Keratinocyte (primary cell): Measurements from ENCODE around the gene CDC42EP5. TPM values are rescaled to one million over a fixed set of nuclear protein-coding genes. Genes with fewer than 3 reads are reported as not detected.

Experiments used
- DNase-seq: peaks from one replicate; pipeline ENCODE4 v3.0.0-alpha.2; 2011; ENCODE audit warnings: low read depth, missing footprints, low spot score
- FAIRE-seq: peaks from 2 replicates; lab custom pipeline; 2011; peaks lifted over from hg19 to GRCh38; lab: Jason Lieb, UNC
- H2AFZ ChIP-seq: 2 replicates; pipeline ENCODE4 v1.6.0; 2012; ENCODE audit warnings: low read length, control low read depth, inconsistent platforms; ENCODE audit not compliant: control insufficient read depth
- H3K27ac ChIP-seq: 2 replicates; pipeline ENCODE4 v1.5.1; 2011; ENCODE audit warnings: low read length; ENCODE audit not compliant: control insufficient read depth, insufficient read depth
- H3K27me3 ChIP-seq: 3 replicates; pipeline ENCODE4 v1.6.0; 2011; ENCODE audit warnings: low read length; ENCODE audit not compliant: control insufficient read depth, insufficient read depth; ENCODE audit errors: extremely low read depth
- H3K36me3 ChIP-seq, 2 experiments: 2 replicates in 1 of 2; 3 replicates in 1 of 2; pipeline ENCODE4 v1.5.1; 2011; ENCODE audit warnings: low read length in 2 of 2, mild to moderate bottlenecking in 1 of 2; ENCODE audit not compliant: control insufficient read depth in 2 of 2, insufficient read depth in 2 of 2; ENCODE audit errors: extremely low read depth in 1 of 2
- H3K4me1 ChIP-seq: 3 replicates; pipeline ENCODE4 v1.5.1; 2011; ENCODE audit warnings: low read length; ENCODE audit not compliant: control insufficient read depth, insufficient read depth; ENCODE audit errors: extremely low read depth
- H3K4me2 ChIP-seq: 3 replicates; pipeline ENCODE4 v1.6.0; 2011; ENCODE audit warnings: low read depth, low read length; ENCODE audit not compliant: control insufficient read depth, insufficient read depth; ENCODE audit errors: extremely low read depth
- H3K4me3 ChIP-seq, 3 experiments: fragments of 200-600 bp in 1 of 3; sonication (generic) in 1 of 3; 2 replicates in 2 of 3; 3 replicates in 1 of 3; pipeline ENCODE4 v1.5.1; 2011 to 2016; ENCODE audit warnings: low read length in 3 of 3, mild to moderate bottlenecking in 3 of 3, control low read depth in 2 of 3, inconsistent platforms in 1 of 3, low read depth in 1 of 3, mixed read lengths in 1 of 3, mixed run types in 1 of 3, moderate library complexity in 1 of 3; ENCODE audit not compliant: control insufficient read depth in 2 of 3, insufficient read depth in 2 of 3; ENCODE audit errors: extremely low read depth in 1 of 3
- H3K79me2 ChIP-seq: 2 replicates; pipeline ENCODE4 v1.6.0; 2012; ENCODE audit warnings: low read length; ENCODE audit not compliant: control insufficient read depth, insufficient read depth
- H3K9ac ChIP-seq: 3 replicates; pipeline ENCODE4 v1.6.0; 2011; ENCODE audit warnings: low read length; ENCODE audit not compliant: control insufficient read depth, insufficient read depth; ENCODE audit errors: extremely low read depth
- H3K9me1 ChIP-seq: 3 replicates; pipeline ENCODE4 v1.6.0; 2011; ENCODE audit warnings: low read length; ENCODE audit not compliant: control insufficient read depth, insufficient read depth; ENCODE audit errors: extremely low read depth
- H3K9me3 ChIP-seq: 2 replicates; pipeline ENCODE4 v1.5.1; 2012; ENCODE audit warnings: low read depth, low read length; ENCODE audit not compliant: control insufficient read depth
- H4K20me1 ChIP-seq: 3 replicates; pipeline ENCODE4 v1.6.0; 2011; ENCODE audit warnings: low read length; ENCODE audit not compliant: control insufficient read depth, insufficient read depth; ENCODE audit errors: extremely low read depth
- CTCF ChIP-seq, 3 experiments: IDR thresholded peaks in 1 of 3; conservative IDR thresholded peaks in 1 of 3; optimal IDR thresholded peaks in 1 of 3; 2 replicates in 2 of 3; 3 replicates in 1 of 3; pipeline versions ENCODE3 to v1.5.1; 2011; ENCODE audit warnings: low read length in 3 of 3, mild to moderate bottlenecking in 3 of 3, moderate library complexity in 2 of 3, control low read depth in 1 of 3, inconsistent platforms in 1 of 3; ENCODE audit not compliant: insufficient read depth in 2 of 3; ENCODE audit errors: extremely low read depth in 1 of 3
- EZH2 ChIP-seq: IDR thresholded peaks from one replicate; pipeline ENCODE4 v1.6.1; 2012; ENCODE audit warnings: inconsistent platforms, mild to moderate bottlenecking, low read length, moderate library complexity
- dilution Hi-C: fragments of 300-500 bp; cut with MboI; formaldehyde crosslinking; loops from one replicate; pipeline ENCODE4 v1.7.0; 2020; ENCODE audit warnings: low sequenced_read_pairs; ENCODE audit not compliant: extremely low pct_ligation_motif_present
- polyA plus RNA-seq, 5 experiments: library from polyadenylated mRNA; depleted of rRNA in 3 of 5; stranded (reverse) in 3 of 5; stranded (forward) in 1 of 5; unstranded in 1 of 5; fragments of >200 nt; gene quantifications; 1 replicate in 1 of 5; 2 replicates in 3 of 5; 3 replicates in 1 of 5; pipeline versions ENCODE4 v1.2.1 to v1.2.3, GENCODE V29; 2011 to 2012; ENCODE audit warnings: missing spikeins in 2 of 5, low read depth in 1 of 5, low replicate concordance in 1 of 5

The CDC42EP5 gene
- polyA plus RNA-seq, 1 donor (not counting 4 experiments of a cell fraction or from before 2014, with no cell fraction given) = 8.6 TPM

- no peak overlapping the region for H3K9ac ChIP-seq
- no peaks in the 10 kb centered on the region for H3K36me3 ChIP-seq
- H3K4me1 ChIP-seq = no peaks in the 10 kb centered on the region
- H4K20me1 ChIP-seq = no peaks in the 10 kb centered on the region
- no peaks in the 10 kb centered on the region for H3K9me1 ChIP-seq
- no peak overlapping the region for H3K27ac ChIP-seq
- TF ChIP-seq EZH2 = no peak
- TF ChIP-seq CTCF (optimal IDR thresholded peaks at IDR 0.05 in 1 of 3, IDR thresholded peaks at IDR 0.05 in 1 of 3, conservative IDR thresholded peaks at IDR 0.05 in 1 of 3; ENCODE audit: extremely low read depth in 1 of 3, insufficient read depth in 2 of 3, low read length in 3 of 3) = no peak
- H3K4me3 ChIP-seq = no peak overlapping the region
- H3K79me2 ChIP-seq = no peaks in the 10 kb centered on the region
- DNase-seq = no peak
- peaks cover 3% of the 10 kb centered on the region for H3K9me3 ChIP-seq
- no peak overlapping the region for H2AFZ ChIP-seq
- H3K27me3 ChIP-seq = peaks cover 56% of the 10 kb centered on the region
- dilution Hi-C loops = no loop called here
- FAIRE-seq = no peak
- no peak overlapping the region for H3K4me2 ChIP-seq
These were observed 56.2 kb downstream of the CDC42EP5 start for GRCh38 chr19:54416695-54417491.

- Histone ChIP-seq H3K36me3 (no peaks in the 10 kb centered on the region), H3K9me3 (peaks cover 3% of the 10 kb centered on the region), H3K9ac (no peak overlapping the region), H3K27me3 (peaks cover 50% of the 10 kb centered on the region), H3K4me1 (no peaks in the 10 kb centered on the region), H4K20me1 (no peaks in the 10 kb centered on the region), H2AFZ (no peak overlapping the region), H3K27ac (no peak overlapping the region), H3K4me3 (no peak overlapping the region), H3K79me2 (no peaks in the 10 kb centered on the region), H3K9me1 (no peaks in the 10 kb centered on the region), H3K4me2 (no peak overlapping the region)
- dilution Hi-C loops = no loop called here
- DNase-seq (no peak), FAIRE-seq (no peak)
- TF ChIP-seq EZH2 = peak; percentile 73
- TF ChIP-seq CTCF (optimal IDR thresholded peaks at IDR 0.05 in 1 of 3, IDR thresholded peaks at IDR 0.05 in 1 of 3, conservative IDR thresholded peaks at IDR 0.05 in 1 of 3; ENCODE audit: extremely low read depth in 1 of 3, insufficient read depth in 2 of 3, low read length in 3 of 3) = no peak
These were observed 57.0 kb downstream of the CDC42EP5 start for GRCh38 chr19:54415901-54416673.
